Measurements from ENCODE around the gene PLXNA2. TPM values are rescaled to one million over a fixed set of nuclear protein-coding genes. Genes with fewer than 3 reads are reported as not detected.
A peak's percentile ranks its signal among the peaks of the same experiment; 100 is the strongest.

The PLXNA2 gene
- total RNA-seq, 1 experiment from 2014 or later: 34.8 TPM

GRCh38 chr1:208273386-208274017 lies 29.3 kb upstream of the PLXNA2 start:
- Histone ChIP-seq H3K36me3 (no peaks in the 10 kb centered on the region), H3K4me1 (peaks cover 11% of the 10 kb centered on the region), H3K9me3 (replicated peaks) (no peaks in the 10 kb centered on the region), H3K4me3 (no peak overlapping the region), H3K27ac (no peak overlapping the region), H3K27me3 (0 out of 2 replicates have a peak, but pooled peaks cover 6% of the 10 kb centered on the region)
- DNase-seq: peak in 1 of 2 experiments; percentile 22

GRCh38 chr1:208272713-208273112 lies 28.5 kb upstream of the PLXNA2 start:
- no peaks in the 10 kb centered on the region for H3K9me3 ChIP-seq (replicated peaks)
- H3K4me3 ChIP-seq: no peak overlapping the region
- DNase-seq: no peak
- 0 out of 2 replicates have a peak, but pooled peaks cover 4% of the 10 kb centered on the region for H3K27me3 ChIP-seq
- no peak overlapping the region for H3K27ac ChIP-seq
- H3K4me1 ChIP-seq: peaks cover 12% of the 10 kb centered on the region
- H3K36me3 ChIP-seq: no peaks in the 10 kb centered on the region

- Histone ChIP-seq H3K9me3 (replicated peaks) (no peaks in the 10 kb centered on the region), H3K27me3 (0 out of 2 replicates have a peak, but pooled peaks cover 4% of the 10 kb centered on the region), H3K4me3 (no peak overlapping the region), H3K4me1 (peaks cover 12% of the 10 kb centered on the region), H3K36me3 (no peaks in the 10 kb centered on the region), H3K27ac (no peak overlapping the region)
- no peak for DNase-seq
Measured at GRCh38 chr1:208272311-208272710, 28.1 kb upstream of the PLXNA2 start.

- Histone ChIP-seq H3K4me3 (no peak overlapping the region), H3K4me1 (peaks cover 12% of the 10 kb centered on the region), H3K36me3 (no peaks in the 10 kb centered on the region), H3K27me3 (0 out of 2 replicates have a peak, but pooled peaks cover 4% of the 10 kb centered on the region), H3K27ac (no peak overlapping the region), H3K9me3 (replicated peaks) (no peaks in the 10 kb centered on the region)
- no peak for DNase-seq
Measured at GRCh38 chr1:208271236-208271635, 27.1 kb upstream of the PLXNA2 start.

- Histone ChIP-seq H3K36me3 (no peaks in the 10 kb centered on the region), H3K9me3 (replicated peaks) (no peaks in the 10 kb centered on the region), H3K27me3 (0 out of 2 replicates have a peak, but pooled peaks cover 4% of the 10 kb centered on the region), H3K4me1 (peaks cover 12% of the 10 kb centered on the region), H3K27ac (no peak overlapping the region), H3K4me3 (no peak overlapping the region)
- peak; percentile 17 to 44 for DNase-seq
Measured at GRCh38 chr1:208270651-208271141, 26.5 kb upstream of the PLXNA2 start.

GRCh38 chr1:208269338-208269666 lies 25.1 kb upstream of the PLXNA2 start:
- DNase-seq: no peak
- Histone ChIP-seq H3K27me3 (0 out of 2 replicates have a peak, but pooled peaks cover 4% of the 10 kb centered on the region), H3K4me1 (peaks cover 12% of the 10 kb centered on the region)

GRCh38 chr1:208268541-208269337 lies 24.6 kb upstream of the PLXNA2 start:
- H3K4me1 ChIP-seq: peaks cover 12% of the 10 kb centered on the region
- no peaks in the 10 kb centered on the region for H3K36me3 ChIP-seq
- H3K27me3 ChIP-seq: 0 out of 2 replicates have a peak, but pooled peaks cover 4% of the 10 kb centered on the region

More at GRCh38 chr1:208269338-208269666, 25.1 kb upstream of the PLXNA2 start:
- Histone ChIP-seq H3K36me3 (no peaks in the 10 kb centered on the region), H3K4me3 (no peak overlapping the region), H3K27ac (no peak overlapping the region), H3K9me3 (replicated peaks) (no peaks in the 10 kb centered on the region)

GRCh38 chr1:208265525-208265924 lies 21.3 kb upstream of the PLXNA2 start:
- DNase-seq: no peak
- Histone ChIP-seq H3K27ac (no peak overlapping the region), H3K4me1 (peaks cover 6% of the 10 kb centered on the region), H3K4me3 (no peak overlapping the region), H3K36me3 (no peaks in the 10 kb centered on the region), H3K27me3 (no peaks in the 10 kb centered on the region), H3K9me3 (replicated peaks) (no peaks in the 10 kb centered on the region)

More at GRCh38 chr1:208268541-208269337, 24.6 kb upstream of the PLXNA2 start:
- no peak overlapping the region for H3K4me3 ChIP-seq
- no peak overlapping the region for H3K27ac ChIP-seq
- DNase-seq: peak; percentile 40 to 60
- no peaks in the 10 kb centered on the region for H3K9me3 ChIP-seq (replicated peaks)

- no peak overlapping the region for H3K27ac ChIP-seq
- DNase-seq: no peak
- H3K4me3 ChIP-seq: no peak overlapping the region
- H3K36me3 ChIP-seq: no peaks in the 10 kb centered on the region
- no peaks in the 10 kb centered on the region for H3K27me3 ChIP-seq
- H3K4me1 ChIP-seq: peaks cover 6% of the 10 kb centered on the region; the same call in 1 of the 2 replicates
- no peaks in the 10 kb centered on the region for H3K9me3 ChIP-seq (replicated peaks)
Measured at GRCh38 chr1:208265122-208265469, 20.9 kb upstream of the PLXNA2 start.

- H3K27me3 ChIP-seq: no peaks in the 10 kb centered on the region
- H3K36me3 ChIP-seq: no peaks in the 10 kb centered on the region
- no peak for DNase-seq
- H3K4me1 ChIP-seq: peaks cover 6% of the 10 kb centered on the region; the same call in 1 of the 2 replicates
- H3K9me3 ChIP-seq (replicated peaks): no peaks in the 10 kb centered on the region
- H3K27ac ChIP-seq: no peak overlapping the region
- H3K4me3 ChIP-seq: no peak overlapping the region
Measured at GRCh38 chr1:208264469-208265121, 20.4 kb upstream of the PLXNA2 start.

- no peaks in the 10 kb centered on the region for H3K36me3 ChIP-seq
- no peak overlapping the region for H3K4me3 ChIP-seq
- DNase-seq: no peak
- H3K27ac ChIP-seq: no peak overlapping the region
- H3K4me1 ChIP-seq: no peaks in the 10 kb centered on the region
- H3K9me3 ChIP-seq (replicated peaks): no peaks in the 10 kb centered on the region
- no peaks in the 10 kb centered on the region for H3K27me3 ChIP-seq
Measured at GRCh38 chr1:208261874-208262273, 17.7 kb upstream of the PLXNA2 start.

- Histone ChIP-seq H3K27me3 (no peaks in the 10 kb centered on the region), H3K4me3 (no peak overlapping the region), H3K9me3 (replicated peaks) (no peaks in the 10 kb centered on the region), H3K36me3 (no peaks in the 10 kb centered on the region), H3K4me1 (no peaks in the 10 kb centered on the region; the same call in 1 of the 2 replicates), H3K27ac (no peak overlapping the region)
- DNase-seq: no peak
Measured at GRCh38 chr1:208258277-208258676, 14.1 kb upstream of the PLXNA2 start.

GRCh38 chr1:208257351-208257750 lies 13.2 kb upstream of the PLXNA2 start:
- Histone ChIP-seq H3K27me3 (no peaks in the 10 kb centered on the region), H3K27ac (no peak overlapping the region), H3K36me3 (no peaks in the 10 kb centered on the region), H3K4me1 (no peaks in the 10 kb centered on the region; the same call in 1 of the 2 replicates), H3K4me3 (no peak overlapping the region), H3K9me3 (replicated peaks) (no peaks in the 10 kb centered on the region)
- DNase-seq: no peak

GRCh38 chr1:208256556-208256955 lies 12.4 kb upstream of the PLXNA2 start:
- no peak overlapping the region for H3K27ac ChIP-seq
- no peaks in the 10 kb centered on the region for H3K9me3 ChIP-seq (replicated peaks)
- no peaks in the 10 kb centered on the region for H3K36me3 ChIP-seq
- no peaks in the 10 kb centered on the region; the same call in 1 of the 2 replicates for H3K4me1 ChIP-seq
- DNase-seq: peak in 1 of 2 experiments; percentile 27
- H3K4me3 ChIP-seq: no peak overlapping the region
- H3K27me3 ChIP-seq: no peaks in the 10 kb centered on the region

GRCh38 chr1:208256091-208256490 lies 11.9 kb upstream of the PLXNA2 start:
- no peak for DNase-seq
- Histone ChIP-seq H3K27me3 (no peaks in the 10 kb centered on the region), H3K4me3 (no peak overlapping the region), H3K36me3 (no peaks in the 10 kb centered on the region), H3K9me3 (replicated peaks) (no peaks in the 10 kb centered on the region), H3K4me1 (no peaks in the 10 kb centered on the region; the same call in 1 of the 2 replicates), H3K27ac (no peak overlapping the region)

Measured in SJCRH30 (cell line).